Naive thymus-derived CD4-positive, alpha-beta T cell (primary cell): ENCODE data around the gene ARHGAP10. TPM values are rescaled to one million over a fixed set of nuclear protein-coding genes. Genes with fewer than 3 reads are reported as not detected.

Experiments
- ATAC-seq: fragments of 150-1000 bp; cut with Tn5 transposase; 2 replicates; pipeline ENCODE4 v1.10.0; 2021; ENCODE audit warnings: mild to moderate bottlenecking, moderate library complexity
- CTCF ChIA-PET: fragments of 350-600 bp; sonication (Branson Sonifier 250); formaldehyde crosslinking; loops from one replicate; lab custom pipeline; 2021; ENCODE audit warnings: antibody characterized with exemption; lab: Charles Lee
- POLR2A ChIA-PET: fragments of 350-600 bp; sonication (Branson Sonifier 250); formaldehyde crosslinking; loops from one replicate; lab custom pipeline; 2021; ENCODE audit warnings: antibody characterized with exemption, inconsistent platforms; lab: Charles Lee
- DNase-seq, 9 donors: peaks; one replicate each; pipeline versions ENCODE4 v3.0.0 to v3.0.0-alpha.2; 2020 to 2022; ENCODE audit warnings: mixed read lengths in 1 of 9
- H3K27ac ChIP-seq: one replicate; pipeline ENCODE4 v1.7.0; 2013; ENCODE audit warnings: mild to moderate bottlenecking, low read depth, low read length, moderate library complexity
- H3K27me3 ChIP-seq, 2 donors: one replicate each; pipeline ENCODE4 v1.7.0; 2013; ENCODE audit warnings: low read length in 2 of 2, mild to moderate bottlenecking in 2 of 2, moderate library complexity in 2 of 2; ENCODE audit not compliant: control insufficient read depth in 2 of 2, insufficient read depth in 2 of 2
- H3K36me3 ChIP-seq, 3 experiments: 1 replicate in 2 of 3; 2 replicates in 1 of 3; pipeline ENCODE4 v1.7.0; 2013; ENCODE audit warnings: low read length in 3 of 3, mild to moderate bottlenecking in 3 of 3, moderate library complexity in 1 of 3; ENCODE audit not compliant: insufficient read depth in 3 of 3, control insufficient read depth in 2 of 3
- H3K4me1 ChIP-seq, 2 donors: one replicate each; pipeline ENCODE4 v1.7.0; 2013; ENCODE audit warnings: low read length in 2 of 2, mild to moderate bottlenecking in 2 of 2, moderate library complexity in 1 of 2; ENCODE audit not compliant: control insufficient read depth in 2 of 2, insufficient read depth in 2 of 2
- H3K4me3 ChIP-seq: 2 replicates; pipeline ENCODE4 v1.7.0; 2013; ENCODE audit warnings: mild to moderate bottlenecking, low read length
- H3K9me3 ChIP-seq, 3 experiments: 1 replicate in 2 of 3; 2 replicates in 1 of 3; pipeline ENCODE4 v1.7.0; 2013; ENCODE audit warnings: low read length in 3 of 3; ENCODE audit not compliant: control insufficient read depth in 2 of 3
- H3K27ac Mint-ChIP-seq, 9 donors: one replicate each; pipeline ENCODE4 v1.8.0; 2020 to 2022; ENCODE audit warnings: mixed read lengths in 9 of 9, mild to moderate bottlenecking in 8 of 9, moderate library complexity in 5 of 9, inconsistent platforms in 2 of 9
- H3K27me3 Mint-ChIP-seq, 5 donors: one replicate each; pipeline ENCODE4 v1.8.0; 2021 to 2022; ENCODE audit warnings: mixed read lengths in 5 of 5, mild to moderate bottlenecking in 1 of 5
- H3K36me3 Mint-ChIP-seq, 5 donors: one replicate each; pipeline ENCODE4 v1.8.0; 2020 to 2022; ENCODE audit warnings: mixed read lengths in 5 of 5, mild to moderate bottlenecking in 3 of 5, inconsistent platforms in 1 of 5
- H3K4me1 Mint-ChIP-seq, 7 donors: one replicate each; pipeline ENCODE4 v1.8.0; 2020 to 2022; ENCODE audit warnings: mixed read lengths in 7 of 7, mild to moderate bottlenecking in 3 of 7, inconsistent platforms in 1 of 7
- H3K4me3 Mint-ChIP-seq, 10 donors: one replicate each; pipeline ENCODE4 v1.8.0; 2020 to 2022; ENCODE audit warnings: mild to moderate bottlenecking in 10 of 10, mixed read lengths in 10 of 10, moderate library complexity in 6 of 10, inconsistent platforms in 2 of 10
- H3K9me3 Mint-ChIP-seq, 11 donors: one replicate each; pipeline ENCODE4 v1.8.0; 2020 to 2022; ENCODE audit warnings: mixed read lengths in 11 of 11, mild to moderate bottlenecking in 4 of 11, inconsistent platforms in 1 of 11, moderate library complexity in 1 of 11
- intact Hi-C, 2 donors: fragments of 100-400 bp; cut with micrococcal nuclease; formaldehyde crosslinking; loops; one replicate each; pipeline ENCODE4 v1.15.1; 2023
- polyA plus RNA-seq, 2 donors: library from polyadenylated mRNA; unstranded; fragments of 300-500 nt; fragmentation: Illumina TruSeq; gene quantifications; one replicate each; pipeline ENCODE4 v1.2.3, GENCODE V29; 2021
- total RNA-seq, 6 experiments: library from RNA in 5 of 6; stranded (reverse) in 5 of 6; gene quantifications; 1 replicate in 5 of 6; 2 replicates in 1 of 6; pipeline ENCODE4 v1.2.3 and lab custom pipeline; 2021 to 2026

Gene ARHGAP10
- total and polyA plus RNA-seq, 7 experiments from 2014 or later: 1.9 to 8.5 (median 3.0) TPM

GRCh38 chr4:147975933-147976928 lies 244.3 kb downstream of the ARHGAP10 start:
- peaks cover 0 to 15% (median 7%) of the 10 kb centered on the region in 5 donors for H3K36me3 Mint-ChIP-seq
- no peak overlapping the region for H3K27ac ChIP-seq
- H3K27ac Mint-ChIP-seq: no peak overlapping the region
- H3K4me3 Mint-ChIP-seq: no peak overlapping the region
- H3K27me3 Mint-ChIP-seq: no peaks in the 10 kb centered on the region
- no peaks in the 10 kb centered on the region for H3K9me3 ChIP-seq
- H3K4me1 ChIP-seq: peaks cover 0 to 4% of the 10 kb centered on the region in 2 donors
- peaks cover 0 to 5% (median 0%) of the 10 kb centered on the region in 11 donors for H3K9me3 Mint-ChIP-seq
- H3K4me1 Mint-ChIP-seq: peaks cover 0 to 8% (median 0%) of the 10 kb centered on the region in 7 donors
- H3K27me3 ChIP-seq: no peaks in the 10 kb centered on the region
- intact Hi-C loops: no loop called here
- DNase-seq (no peak), ATAC-seq (no peak)
- ChIA-PET CTCF (no interaction called here), POLR2A (no interaction called here)
- no peak overlapping the region for H3K4me3 ChIP-seq
- H3K36me3 ChIP-seq: no peaks in the 10 kb centered on the region

GRCh38 chr4:147980586-147980985 lies 248.7 kb downstream of the ARHGAP10 start:
- H3K27me3 ChIP-seq: no peaks in the 10 kb centered on the region
- no peak overlapping the region for H3K27ac ChIP-seq
- no peak overlapping the region for H3K4me3 Mint-ChIP-seq
- peaks cover 0 to 14% (median 6%) of the 10 kb centered on the region in 5 donors for H3K36me3 Mint-ChIP-seq
- peaks cover 0 to 4% of the 10 kb centered on the region in 2 donors for H3K4me1 ChIP-seq
- no peaks in the 10 kb centered on the region for H3K27me3 Mint-ChIP-seq
- ATAC-seq: no peak
- ChIA-PET CTCF (no interaction called here), POLR2A (no interaction called here)
- H3K4me1 Mint-ChIP-seq: peaks cover 0 to 11% (median 0%) of the 10 kb centered on the region in 7 donors
- DNase-seq: no peak
- intact Hi-C loops: loop anchor here in 1 of 2 donors (5.0 kb wide), 2 partner anchors 72 to 1282 kb away; no protein-coding TSS in a partner anchor
- H3K9me3 ChIP-seq: no peaks in the 10 kb centered on the region
- no peak overlapping the region for H3K27ac Mint-ChIP-seq
- peaks cover 0 to 3% (median 0%) of the 10 kb centered on the region in 11 donors for H3K9me3 Mint-ChIP-seq
- no peak overlapping the region for H3K4me3 ChIP-seq
- no peaks in the 10 kb centered on the region for H3K36me3 ChIP-seq

GRCh38 chr4:147981305-147981704 lies 249.4 kb downstream of the ARHGAP10 start:
- ChIA-PET POLR2A (no interaction called here), CTCF (no interaction called here)
- H3K4me1 ChIP-seq: peaks cover 0 to 4% of the 10 kb centered on the region in 2 donors
- Mint-ChIP-seq H3K9me3 (peaks cover 0 to 4% (median 0%) of the 10 kb centered on the region in 11 donors), H3K4me1 (peaks cover 0 to 12% (median 0%) of the 10 kb centered on the region in 7 donors), H3K36me3 (peaks cover 0 to 14% (median 6%) of the 10 kb centered on the region in 5 donors), H3K27me3 (no peaks in the 10 kb centered on the region), H3K27ac (no peak overlapping the region), H3K4me3 (no peak overlapping the region)
- no peaks in the 10 kb centered on the region for H3K27me3 ChIP-seq
- H3K9me3 ChIP-seq: no peaks in the 10 kb centered on the region
- no peak overlapping the region for H3K4me3 ChIP-seq
- ATAC-seq (no peak), DNase-seq (no peak)
- intact Hi-C loops: loop anchor here in 1 of 2 donors (5.0 kb wide), 2 partner anchors 71 to 1281 kb away; no protein-coding TSS in a partner anchor
- no peak overlapping the region for H3K27ac ChIP-seq
- H3K36me3 ChIP-seq: no peaks in the 10 kb centered on the region

- H3K36me3 ChIP-seq: no peaks in the 10 kb centered on the region
- no peak overlapping the region for H3K27ac ChIP-seq
- H3K4me3 ChIP-seq: no peak overlapping the region
- ChIA-PET CTCF (interaction anchor here (0.7 kb wide), 1 partner anchor 1028 kb away, joined by 3 read pairs; no protein-coding TSS in a partner anchor), POLR2A (no interaction called here)
- Mint-ChIP-seq H3K4me1 (peaks cover 0 to 12% (median 0%) of the 10 kb centered on the region in 7 donors), H3K27ac (no peak overlapping the region), H3K9me3 (peaks cover 0 to 4% (median 0%) of the 10 kb centered on the region in 11 donors), H3K27me3 (no peaks in the 10 kb centered on the region), H3K4me3 (no peak overlapping the region), H3K36me3 (peaks cover 0 to 7% (median 3%) of the 10 kb centered on the region in 5 donors)
- peaks cover 0 to 4% of the 10 kb centered on the region in 2 donors for H3K4me1 ChIP-seq
- intact Hi-C loops: loop anchor here in 1 of 2 donors (1.0 to 5.0 kb wide), 3 partner anchors 68 to 1278 kb away; no protein-coding TSS in a partner anchor
- DNase-seq (peak in 5 of 9 donors; percentile 7 to 30 (median 9)), ATAC-seq (peak; percentile 60)
- H3K9me3 ChIP-seq: no peaks in the 10 kb centered on the region
- no peaks in the 10 kb centered on the region for H3K27me3 ChIP-seq
Observed at GRCh38 chr4:147984065-147984777, 252.3 kb downstream of the ARHGAP10 start.

- H3K4me3 ChIP-seq: no peak overlapping the region
- Mint-ChIP-seq H3K27ac (no peak overlapping the region), H3K4me1 (peaks cover 0 to 12% (median 0%) of the 10 kb centered on the region in 7 donors), H3K36me3 (peaks cover 0 to 7% (median 3%) of the 10 kb centered on the region in 5 donors), H3K4me3 (no peak overlapping the region), H3K27me3 (no peaks in the 10 kb centered on the region), H3K9me3 (peaks cover 0 to 4% (median 0%) of the 10 kb centered on the region in 11 donors)
- ATAC-seq: no peak
- H3K27me3 ChIP-seq: no peaks in the 10 kb centered on the region
- no peaks in the 10 kb centered on the region for H3K36me3 ChIP-seq
- no peak for DNase-seq
- ChIA-PET CTCF (no interaction called here), POLR2A (no interaction called here)
- H3K4me1 ChIP-seq: peaks cover 0 to 4% of the 10 kb centered on the region in 2 donors
- no peaks in the 10 kb centered on the region for H3K9me3 ChIP-seq
- no peak overlapping the region for H3K27ac ChIP-seq
- intact Hi-C loops: loop anchor here in 1 of 2 donors (1.0 to 5.0 kb wide), 3 partner anchors 68 to 1278 kb away; no protein-coding TSS in a partner anchor
Observed at GRCh38 chr4:147984778-147985138, 252.9 kb downstream of the ARHGAP10 start.

GRCh38 chr4:147985376-147985775 lies 253.5 kb downstream of the ARHGAP10 start:
- no peak for ATAC-seq
- CTCF ChIA-PET: interaction anchor here (0.9 kb wide), 1 partner anchor 67 kb away, joined by 3 read pairs; no protein-coding TSS in a partner anchor
- H3K27ac ChIP-seq: no peak overlapping the region
- H3K9me3 ChIP-seq: no peaks in the 10 kb centered on the region
- H3K4me3 ChIP-seq: no peak overlapping the region
- Mint-ChIP-seq H3K9me3 (peaks cover 0 to 4% (median 0%) of the 10 kb centered on the region in 11 donors), H3K4me3 (no peak overlapping the region), H3K4me1 (peaks cover 0 to 12% (median 0%) of the 10 kb centered on the region in 7 donors), H3K27ac (no peak overlapping the region), H3K27me3 (no peaks in the 10 kb centered on the region), H3K36me3 (peaks cover 0 to 7% (median 3%) of the 10 kb centered on the region in 5 donors)
- no peaks in the 10 kb centered on the region for H3K27me3 ChIP-seq
- intact Hi-C loops: no loop called here
- POLR2A ChIA-PET: no interaction called here
- DNase-seq: no peak
- no peaks in the 10 kb centered on the region for H3K36me3 ChIP-seq
- peaks cover 0 to 4% of the 10 kb centered on the region in 2 donors for H3K4me1 ChIP-seq
